Measurements from ENCODE around the gene SUMO4.

The SUMO4 gene

GRCh38 chr6:149389509-149390297 lies 10.4 kb upstream of the SUMO4 start:
- in situ Hi-C loops (cut with MboI; ENCODE audit: low sequenced_read_pairs): no loop called here

- in situ Hi-C loops (cut with MboI; ENCODE audit: low sequenced_read_pairs): no loop called here
Measured at GRCh38 chr6:149392093-149392492, 8.0 kb upstream of the SUMO4 start.

GRCh38 chr6:149392535-149392934 lies 7.5 kb upstream of the SUMO4 start:
- in situ Hi-C loops (cut with MboI; ENCODE audit: low sequenced_read_pairs): no loop called here

- in situ Hi-C loops (cut with MboI; ENCODE audit: low sequenced_read_pairs): no loop called here
Measured at GRCh38 chr6:149393002-149393679, 6.9 kb upstream of the SUMO4 start.

GRCh38 chr6:149395185-149395584 lies 4.9 kb upstream of the SUMO4 start:
- in situ Hi-C loops (cut with MboI; ENCODE audit: low sequenced_read_pairs): no loop called here

GRCh38 chr6:149397384-149397783 lies 2.7 kb upstream of the SUMO4 start:
- in situ Hi-C loops (cut with MboI; ENCODE audit: low sequenced_read_pairs): no loop called here

GRCh38 chr6:149403534-149403933 lies 3.5 kb downstream of the SUMO4 start:
- in situ Hi-C loops (cut with MboI; ENCODE audit: low sequenced_read_pairs): no loop called here

GRCh38 chr6:149405823-149406765 lies 6.0 kb downstream of the SUMO4 start:
- in situ Hi-C loops (cut with MboI; ENCODE audit: low sequenced_read_pairs): no loop called here

- in situ Hi-C loops (cut with MboI; ENCODE audit: low sequenced_read_pairs): no loop called here
Measured at GRCh38 chr6:149409617-149410016, 9.6 kb downstream of the SUMO4 start.

- in situ Hi-C loops (cut with MboI; ENCODE audit: low sequenced_read_pairs): no loop called here
Measured at GRCh38 chr6:149410557-149410956, 10.5 kb downstream of the SUMO4 start.

- in situ Hi-C loops (cut with MboI; ENCODE audit: low sequenced_read_pairs): no loop called here
Measured at GRCh38 chr6:149414009-149414408, 13.9 kb downstream of the SUMO4 start.

- in situ Hi-C loops (cut with MboI; ENCODE audit: low sequenced_read_pairs): no loop called here
Measured at GRCh38 chr6:149414821-149415220, 14.8 kb downstream of the SUMO4 start.

GRCh38 chr6:149419696-149420404 lies 19.8 kb downstream of the SUMO4 start:
- in situ Hi-C loops (cut with MboI; ENCODE audit: low sequenced_read_pairs): no loop called here

- in situ Hi-C loops (cut with MboI; ENCODE audit: low sequenced_read_pairs): no loop called here
Measured at GRCh38 chr6:149421132-149421531, 21.1 kb downstream of the SUMO4 start.

GRCh38 chr6:149422581-149422980 lies 22.5 kb downstream of the SUMO4 start:
- in situ Hi-C loops (cut with MboI; ENCODE audit: low sequenced_read_pairs): no loop called here

- in situ Hi-C loops (cut with MboI; ENCODE audit: low sequenced_read_pairs): no loop called here
Measured at GRCh38 chr6:149423964-149424440, 23.9 kb downstream of the SUMO4 start.

GRCh38 chr6:149425224-149425623 lies 25.2 kb downstream of the SUMO4 start:
- in situ Hi-C loops (cut with MboI; ENCODE audit: low sequenced_read_pairs): no loop called here

GRCh38 chr6:149425754-149426153 lies 25.7 kb downstream of the SUMO4 start:
- in situ Hi-C loops (cut with MboI; ENCODE audit: low sequenced_read_pairs): no loop called here

GRCh38 chr6:149428606-149429005 lies 28.5 kb downstream of the SUMO4 start:
- in situ Hi-C loops (cut with MboI; ENCODE audit: low sequenced_read_pairs): no loop called here
